ENCODE results near the gene HYAL2. TPM values are rescaled to one million over a fixed set of nuclear protein-coding genes. Genes with fewer than 3 reads are reported as not detected.
A peak's percentile ranks its signal among the peaks of the same experiment; 100 is the strongest.

Gene HYAL2
- total and polyA plus RNA-seq, 10 of the 15 experiments (the other 5 are each of a cell fraction or from before 2014, with no cell fraction given) = 0.06 to 21.8 (median 12.7) TPM

DNA sequence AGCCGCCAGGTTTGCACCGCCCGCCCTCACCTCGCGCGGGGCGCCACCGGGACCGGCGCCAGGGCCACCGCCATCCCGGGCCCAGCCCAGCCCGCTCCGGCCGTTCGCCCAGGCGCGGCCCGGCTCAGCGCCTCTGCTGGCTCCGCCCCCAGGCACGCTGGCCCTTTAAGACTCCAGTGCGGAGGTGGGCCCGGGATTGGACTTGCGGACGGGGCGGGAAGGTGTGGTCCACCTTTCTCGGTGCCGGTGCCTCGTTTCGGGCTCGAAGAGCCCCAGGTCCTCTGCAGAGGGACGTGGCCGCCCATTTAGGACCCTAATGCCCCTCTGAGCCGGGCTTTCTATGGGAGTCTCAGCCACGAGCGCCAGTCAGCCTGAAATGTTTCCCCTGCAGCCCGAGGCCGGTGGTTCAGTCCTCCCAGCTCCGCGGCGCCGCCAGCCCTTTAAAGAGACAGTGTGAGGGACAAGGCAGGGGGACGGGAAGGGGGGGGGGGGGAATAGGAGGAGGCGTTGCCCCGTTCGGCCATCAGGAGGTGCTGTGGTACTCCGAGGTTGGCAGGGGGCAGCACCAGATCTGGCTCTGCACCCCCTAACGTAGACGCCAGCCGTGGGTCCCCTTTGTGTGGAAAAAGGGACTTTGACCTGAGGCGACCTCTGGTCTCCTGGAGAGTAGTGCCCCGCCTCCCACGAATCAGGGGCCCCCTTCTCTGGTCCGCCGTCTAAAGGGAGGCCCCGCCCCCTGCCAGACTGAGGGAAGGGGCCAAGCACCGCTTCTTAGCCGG lies 1.0 kb downstream of the HYAL2 start (continued):
- TF ChIP-seq GATAD2B (conservative IDR thresholded peaks at IDR 0.05; ENCODE audit: low read depth) = 0 out of 2 replicates have a peak, but pooled peaks have one; percentile 8
- TF ChIP-seq HDAC6 (IDR thresholded peaks at IDR 0.05; ENCODE audit: unreplicated experiment) = no peak
- TF ChIP-seq, protein P1, sequence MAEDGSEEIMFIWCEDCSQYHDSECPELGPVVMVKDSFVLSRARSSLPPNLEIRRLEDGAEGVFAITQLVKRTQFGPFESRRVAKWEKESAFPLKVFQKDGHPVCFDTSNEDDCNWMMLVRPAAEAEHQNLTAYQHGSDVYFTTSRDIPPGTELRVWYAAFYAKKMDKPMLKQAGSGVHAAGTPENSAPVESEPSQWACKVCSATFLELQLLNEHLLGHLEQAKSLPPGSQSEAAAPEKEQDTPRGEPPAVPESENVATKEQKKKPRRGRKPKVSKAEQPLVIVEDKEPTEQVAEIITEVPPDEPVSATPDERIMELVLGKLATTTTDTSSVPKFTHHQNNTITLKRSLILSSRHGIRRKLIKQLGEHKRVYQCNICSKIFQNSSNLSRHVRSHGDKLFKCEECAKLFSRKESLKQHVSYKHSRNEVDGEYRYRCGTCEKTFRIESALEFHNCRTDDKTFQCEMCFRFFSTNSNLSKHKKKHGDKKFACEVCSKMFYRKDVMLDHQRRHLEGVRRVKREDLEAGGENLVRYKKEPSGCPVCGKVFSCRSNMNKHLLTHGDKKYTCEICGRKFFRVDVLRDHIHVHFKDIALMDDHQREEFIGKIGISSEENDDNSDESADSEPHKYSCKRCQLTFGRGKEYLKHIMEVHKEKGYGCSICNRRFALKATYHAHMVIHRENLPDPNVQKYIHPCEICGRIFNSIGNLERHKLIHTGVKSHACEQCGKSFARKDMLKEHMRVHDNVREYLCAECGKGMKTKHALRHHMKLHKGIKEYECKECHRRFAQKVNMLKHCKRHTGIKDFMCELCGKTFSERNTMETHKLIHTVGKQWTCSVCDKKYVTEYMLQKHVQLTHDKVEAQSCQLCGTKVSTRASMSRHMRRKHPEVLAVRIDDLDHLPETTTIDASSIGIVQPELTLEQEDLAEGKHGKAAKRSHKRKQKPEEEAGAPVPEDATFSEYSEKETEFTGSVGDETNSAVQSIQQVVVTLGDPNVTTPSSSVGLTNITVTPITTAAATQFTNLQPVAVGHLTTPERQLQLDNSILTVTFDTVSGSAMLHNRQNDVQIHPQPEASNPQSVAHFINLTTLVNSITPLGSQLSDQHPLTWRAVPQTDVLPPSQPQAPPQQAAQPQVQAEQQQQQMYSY (CRISPR knock-in tag; IDR thresholded peaks at IDR 0.05) = no peak
- TF ChIP-seq, protein P2, sequence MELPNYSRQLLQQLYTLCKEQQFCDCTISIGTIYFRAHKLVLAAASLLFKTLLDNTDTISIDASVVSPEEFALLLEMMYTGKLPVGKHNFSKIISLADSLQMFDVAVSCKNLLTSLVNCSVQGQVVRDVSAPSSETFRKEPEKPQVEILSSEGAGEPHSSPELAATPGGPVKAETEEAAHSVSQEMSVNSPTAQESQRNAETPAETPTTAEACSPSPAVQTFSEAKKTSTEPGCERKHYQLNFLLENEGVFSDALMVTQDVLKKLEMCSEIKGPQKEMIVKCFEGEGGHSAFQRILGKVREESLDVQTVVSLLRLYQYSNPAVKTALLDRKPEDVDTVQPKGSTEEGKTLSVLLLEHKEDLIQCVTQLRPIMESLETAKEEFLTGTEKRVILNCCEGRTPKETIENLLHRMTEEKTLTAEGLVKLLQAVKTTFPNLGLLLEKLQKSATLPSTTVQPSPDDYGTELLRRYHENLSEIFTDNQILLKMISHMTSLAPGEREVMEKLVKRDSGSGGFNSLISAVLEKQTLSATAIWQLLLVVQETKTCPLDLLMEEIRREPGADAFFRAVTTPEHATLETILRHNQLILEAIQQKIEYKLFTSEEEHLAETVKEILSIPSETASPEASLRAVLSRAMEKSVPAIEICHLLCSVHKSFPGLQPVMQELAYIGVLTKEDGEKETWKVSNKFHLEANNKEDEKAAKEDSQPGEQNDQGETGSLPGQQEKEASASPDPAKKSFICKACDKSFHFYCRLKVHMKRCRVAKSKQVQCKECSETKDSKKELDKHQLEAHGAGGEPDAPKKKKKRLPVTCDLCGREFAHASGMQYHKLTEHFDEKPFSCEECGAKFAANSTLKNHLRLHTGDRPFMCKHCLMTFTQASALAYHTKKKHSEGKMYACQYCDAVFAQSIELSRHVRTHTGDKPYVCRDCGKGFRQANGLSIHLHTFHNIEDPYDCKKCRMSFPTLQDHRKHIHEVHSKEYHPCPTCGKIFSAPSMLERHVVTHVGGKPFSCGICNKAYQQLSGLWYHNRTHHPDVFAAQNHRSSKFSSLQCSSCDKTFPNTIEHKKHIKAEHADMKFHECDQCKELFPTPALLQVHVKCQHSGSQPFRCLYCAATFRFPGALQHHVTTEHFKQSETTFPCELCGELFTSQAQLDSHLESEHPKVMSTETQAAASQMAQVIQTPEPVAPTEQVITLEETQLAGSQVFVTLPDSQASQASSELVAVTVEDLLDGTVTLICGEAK (IDR thresholded peaks at IDR 0.05; ENCODE audit: borderline replicate concordance) = peak; percentile 82; the same call in 1 of the 2 replicates
- peak; percentile 98 for TF ChIP-seq STAT1 (conservative IDR thresholded peaks at IDR 0.05)
- TF ChIP-seq, protein P3, sequence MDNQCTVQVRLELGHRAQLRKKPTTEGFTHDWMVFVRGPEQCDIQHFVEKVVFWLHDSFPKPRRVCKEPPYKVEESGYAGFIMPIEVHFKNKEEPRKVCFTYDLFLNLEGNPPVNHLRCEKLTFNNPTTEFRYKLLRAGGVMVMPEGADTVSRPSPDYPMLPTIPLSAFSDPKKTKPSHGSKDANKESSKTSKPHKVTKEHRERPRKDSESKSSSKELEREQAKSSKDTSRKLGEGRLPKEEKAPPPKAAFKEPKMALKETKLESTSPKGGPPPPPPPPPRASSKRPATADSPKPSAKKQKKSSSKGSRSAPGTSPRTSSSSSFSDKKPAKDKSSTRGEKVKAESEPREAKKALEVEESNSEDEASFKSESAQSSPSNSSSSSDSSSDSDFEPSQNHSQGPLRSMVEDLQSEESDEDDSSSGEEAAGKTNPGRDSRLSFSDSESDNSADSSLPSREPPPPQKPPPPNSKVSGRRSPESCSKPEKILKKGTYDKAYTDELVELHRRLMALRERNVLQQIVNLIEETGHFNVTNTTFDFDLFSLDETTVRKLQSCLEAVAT (IDR thresholded peaks at IDR 0.05) = peak; percentile 88
- peak; percentile 99 for TF ChIP-seq FOXK2 (IDR thresholded peaks at IDR 0.05)
- TF ChIP-seq KLF5 (IDR thresholded peaks at IDR 0.05; ENCODE audit: partially characterized antibody) = peak; percentile 100
- TF ChIP-seq, protein P4, sequence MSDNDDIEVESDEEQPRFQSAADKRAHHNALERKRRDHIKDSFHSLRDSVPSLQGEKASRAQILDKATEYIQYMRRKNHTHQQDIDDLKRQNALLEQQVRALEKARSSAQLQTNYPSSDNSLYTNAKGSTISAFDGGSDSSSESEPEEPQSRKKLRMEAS (IDR thresholded peaks at IDR 0.05; ENCODE audit: low read depth, low read length) = 0 out of 2 replicates have a peak, but pooled peaks have one; percentile 3
- TF ChIP-seq NR2C1 (IDR thresholded peaks at IDR 0.05) = peak; percentile 32; the same call in 1 of the 2 replicates
- peak; percentile 84 for TF ChIP-seq RB1 (IDR thresholded peaks at IDR 0.05; ENCODE audit: borderline replicate concordance)
- TF ChIP-seq PAX5 (IDR thresholded peaks at IDR 0.05; ENCODE audit: borderline replicate concordance, low read depth, low read length) = no peak
- no peak for TF ChIP-seq BMI1 (IDR thresholded peaks at IDR 0.05; ENCODE audit: borderline replicate concordance)
- TF ChIP-seq, protein P5, sequence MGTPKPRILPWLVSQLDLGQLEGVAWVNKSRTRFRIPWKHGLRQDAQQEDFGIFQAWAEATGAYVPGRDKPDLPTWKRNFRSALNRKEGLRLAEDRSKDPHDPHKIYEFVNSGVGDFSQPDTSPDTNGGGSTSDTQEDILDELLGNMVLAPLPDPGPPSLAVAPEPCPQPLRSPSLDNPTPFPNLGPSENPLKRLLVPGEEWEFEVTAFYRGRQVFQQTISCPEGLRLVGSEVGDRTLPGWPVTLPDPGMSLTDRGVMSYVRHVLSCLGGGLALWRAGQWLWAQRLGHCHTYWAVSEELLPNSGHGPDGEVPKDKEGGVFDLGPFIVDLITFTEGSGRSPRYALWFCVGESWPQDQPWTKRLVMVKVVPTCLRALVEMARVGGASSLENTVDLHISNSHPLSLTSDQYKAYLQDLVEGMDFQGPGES (IDR thresholded peaks at IDR 0.05) = peak; percentile 42; the same call in 1 of the 2 replicates
- TF ChIP-seq BHLHE40 (IDR thresholded peaks at IDR 0.05; ENCODE audit: borderline replicate concordance in 1 of 2, low read depth in 2 of 2, low read length in 1 of 2) = peak; percentile 97 to 99
- 0 out of 2 replicates have a peak, but pooled peaks have one; percentile 8 for TF ChIP-seq TAF1 (IDR thresholded peaks at IDR 0.05; ENCODE audit: borderline replicate concordance, low read depth, low read length)
- peak in 1 of 2 experiments; percentile 93; a peak in 2 of 3 replicates for TF ChIP-seq EGR1 (IDR thresholded peaks at IDR 0.05; ENCODE audit: borderline replicate concordance in 1 of 2, low read depth in 2 of 2, low read length in 2 of 2)
